Neural progenitor cell (in vitro differentiated cells): ENCODE measurements around the gene XPNPEP3. TPM values are rescaled to one million over a fixed set of nuclear protein-coding genes. Genes with fewer than 3 reads are reported as not detected.

Experiments used
- DNase-seq: peaks from one replicate; pipeline ENCODE4 v3.0.0-alpha.2; 2016; ENCODE audit warnings: low spot score
- H2AFZ ChIP-seq: fragments of 200-600 bp; sonication (generic); replicated peaks from 2 replicates; pipeline ENCODE4 v1.6.1; 2016; ENCODE audit warnings: antibody characterized with exemption
- H3F3A ChIP-seq: fragments of 200-600 bp; sonication (generic); 2 replicates; pipeline ENCODE4 v1.6.1; 2016; ENCODE audit warnings: antibody characterized with exemption, low read depth
- H3K27ac ChIP-seq: fragments of 200-600 bp; sonication (generic); 2 replicates; pipeline ENCODE4 v1.5.1; 2016; ENCODE audit warnings: mild to moderate bottlenecking
- H3K27me3 ChIP-seq: fragments of 200-600 bp; sonication (generic); 2 replicates; pipeline ENCODE4 v1.6.1; 2016; ENCODE audit warnings: mild to moderate bottlenecking, moderate library complexity
- H3K36me3 ChIP-seq: fragments of 200-600 bp; sonication (generic); 2 replicates; pipeline ENCODE4 v1.5.1; 2016
- H3K4me1 ChIP-seq: fragments of 200-600 bp; sonication (generic); 2 replicates; pipeline ENCODE4 v1.6.1; 2016; ENCODE audit warnings: mixed run types
- H3K4me2 ChIP-seq: fragments of 200-600 bp; sonication (generic); 2 replicates; pipeline ENCODE4 v1.6.1; 2016
- H3K4me3 ChIP-seq: fragments of 200-600 bp; sonication (generic); 2 replicates; pipeline ENCODE4 v1.5.1; 2016
- H3K79me2 ChIP-seq: fragments of 200-600 bp; sonication (generic); 2 replicates; pipeline ENCODE4 v1.6.1; 2016; ENCODE audit warnings: low read depth
- H3K9ac ChIP-seq: fragments of 200-600 bp; sonication (generic); 2 replicates; pipeline ENCODE4 v1.6.1; 2016
- H3K9me3 ChIP-seq: fragments of 200-600 bp; sonication (generic); 2 replicates; pipeline ENCODE4 v1.5.1; 2016; ENCODE audit warnings: low read depth
- H4K20me1 ChIP-seq: fragments of 200-600 bp; sonication (generic); 2 replicates; pipeline ENCODE4 v1.6.1; 2016; ENCODE audit warnings: low read depth
- H3K27ac Mint-ChIP-seq: 3 replicates; pipeline ENCODE4 v1.8.0; 2021; ENCODE audit warnings: mixed read lengths
- H3K27me3 Mint-ChIP-seq: 2 replicates; pipeline ENCODE4 v1.8.0; 2022; ENCODE audit warnings: low read depth, mild to moderate bottlenecking, inconsistent platforms, moderate library complexity, mixed read lengths; ENCODE audit not compliant: insufficient read depth
- H3K36me3 Mint-ChIP-seq: 3 replicates; pipeline ENCODE4 v1.8.0; 2021; ENCODE audit warnings: mixed read lengths
- H3K4me1 Mint-ChIP-seq: 3 replicates; pipeline ENCODE4 v1.8.0; 2021; ENCODE audit warnings: mixed read lengths
- H3K4me3 Mint-ChIP-seq: 3 replicates; pipeline ENCODE4 v1.8.0; 2021; ENCODE audit warnings: mild to moderate bottlenecking, moderate library complexity, mixed read lengths
- H3K9me3 Mint-ChIP-seq: 3 replicates; pipeline ENCODE4 v1.8.0; 2020; ENCODE audit warnings: mixed read lengths
- EZH2 ChIP-seq: fragments of 200-600 bp; sonication (generic); IDR thresholded peaks from 2 replicates; pipeline ENCODE4 v1.6.1; 2017; ENCODE audit warnings: antibody characterized with exemption, mild to moderate bottlenecking, moderate library complexity
- EZH2phosphoT487 ChIP-seq: fragments of 200-600 bp; sonication (generic); IDR thresholded peaks from 2 replicates; pipeline ENCODE4 v1.6.1; 2017; ENCODE audit warnings: antibody characterized with exemption
- total RNA-seq: library from RNA; depleted of rRNA; stranded (reverse); fragments of >200 nt; gene quantifications from 2 replicates; pipeline ENCODE4 v1.2.3, GENCODE V29; 2015; ENCODE audit warnings: low replicate concordance
- TF ChIP-seq, protein P1 (sequence below): fragments of 200-600 bp; sonication (generic); IDR thresholded peaks from 2 replicates; pipeline ENCODE4 v1.5.1; 2017; ENCODE audit warnings: antibody characterized with exemption, mild to moderate bottlenecking

Gene XPNPEP3
- total RNA-seq, result 18.0 and 21.4 TPM in 2 replicates

DNA sequence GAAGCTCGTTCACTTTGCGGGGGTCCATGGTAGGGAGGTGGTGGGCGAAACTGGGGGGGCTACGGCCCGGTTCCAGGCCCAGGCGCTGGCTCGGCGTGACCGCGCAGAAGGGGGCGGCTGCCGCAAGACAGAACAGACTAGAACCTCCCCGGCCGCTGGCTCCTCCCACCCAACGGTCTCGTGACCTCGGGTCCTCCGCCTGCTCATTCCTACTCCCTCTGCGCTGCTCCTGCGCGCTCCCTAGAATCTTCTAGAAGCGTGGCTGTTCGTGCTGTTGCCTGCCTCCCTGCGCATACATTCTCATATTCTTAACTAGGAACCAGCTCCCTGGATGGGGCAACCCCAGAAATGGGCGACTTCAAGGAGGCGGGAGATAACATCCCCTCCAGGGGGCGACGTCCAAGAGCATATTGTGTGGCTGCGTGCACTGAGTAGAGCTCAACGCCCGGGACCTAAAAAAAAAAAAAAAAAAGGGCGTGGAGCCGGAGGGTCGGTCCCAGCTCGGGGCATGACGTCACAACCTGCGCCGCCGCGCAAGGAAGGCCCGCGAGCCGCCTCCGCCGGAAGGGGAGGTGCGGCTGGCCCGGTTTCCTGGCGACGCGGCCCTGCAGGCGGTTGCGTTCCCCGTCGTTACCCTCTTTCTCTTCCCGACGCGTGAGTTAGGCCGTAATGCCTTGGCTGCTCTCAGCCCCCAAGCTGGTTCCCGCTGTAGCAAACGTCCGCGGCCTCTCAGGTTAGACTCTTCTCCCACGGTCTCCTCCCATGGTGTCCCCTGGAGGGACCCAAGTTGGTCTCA lies at the start of gene XPNPEP3, which contains the start of gene ST13:
Gene XPNPEP3 (plus strand): TSS at position 636 of the 796 bp plus-strand sequence. CDS start 34 bp downstream, at position 670.
Gene ST13 (minus strand): TSS at position 127 of the 796 bp plus-strand sequence. CDS start 99 bp downstream, at position 28.
- peak within 1 kb of the TSS; percentile 99 for H3K4me3 Mint-ChIP-seq
- H3K27me3 Mint-ChIP-seq, result no peaks in the 10 kb centered on the region
- Histone ChIP-seq H2AFZ (peak within 1 kb of the TSS; percentile 86), H3K36me3 (no peaks in the 10 kb centered on the region), H3K79me2 (peaks cover 95% of the 10 kb centered on the region), H4K20me1 (peaks cover 40% of the 10 kb centered on the region), H3K27ac (peak within 1 kb of the TSS; percentile 98), H3K4me1 (peaks cover 33% of the 10 kb centered on the region), H3K9me3 (no peaks in the 10 kb centered on the region), H3F3A (peaks cover 6% of the 10 kb centered on the region), H3K9ac (peak within 1 kb of the TSS; percentile 97), H3K4me3 (peak within 1 kb of the TSS; percentile 89), H3K27me3 (no peaks in the 10 kb centered on the region), H3K4me2 (peak within 1 kb of the TSS; percentile 96)
- TF ChIP-seq EZH2phosphoT487, result no peak
- TF ChIP-seq EZH2, result no peak
- TF ChIP-seq, protein P1, sequence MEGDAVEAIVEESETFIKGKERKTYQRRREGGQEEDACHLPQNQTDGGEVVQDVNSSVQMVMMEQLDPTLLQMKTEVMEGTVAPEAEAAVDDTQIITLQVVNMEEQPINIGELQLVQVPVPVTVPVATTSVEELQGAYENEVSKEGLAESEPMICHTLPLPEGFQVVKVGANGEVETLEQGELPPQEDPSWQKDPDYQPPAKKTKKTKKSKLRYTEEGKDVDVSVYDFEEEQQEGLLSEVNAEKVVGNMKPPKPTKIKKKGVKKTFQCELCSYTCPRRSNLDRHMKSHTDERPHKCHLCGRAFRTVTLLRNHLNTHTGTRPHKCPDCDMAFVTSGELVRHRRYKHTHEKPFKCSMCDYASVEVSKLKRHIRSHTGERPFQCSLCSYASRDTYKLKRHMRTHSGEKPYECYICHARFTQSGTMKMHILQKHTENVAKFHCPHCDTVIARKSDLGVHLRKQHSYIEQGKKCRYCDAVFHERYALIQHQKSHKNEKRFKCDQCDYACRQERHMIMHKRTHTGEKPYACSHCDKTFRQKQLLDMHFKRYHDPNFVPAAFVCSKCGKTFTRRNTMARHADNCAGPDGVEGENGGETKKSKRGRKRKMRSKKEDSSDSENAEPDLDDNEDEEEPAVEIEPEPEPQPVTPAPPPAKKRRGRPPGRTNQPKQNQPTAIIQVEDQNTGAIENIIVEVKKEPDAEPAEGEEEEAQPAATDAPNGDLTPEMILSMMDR, result peak; percentile 48
- no peaks in the 10 kb centered on the region for H3K9me3 Mint-ChIP-seq
- peaks cover 5% of the 10 kb centered on the region for H3K36me3 Mint-ChIP-seq
- H3K4me1 Mint-ChIP-seq, result peaks cover 42% of the 10 kb centered on the region
- peak within 1 kb of the TSS; percentile 100 for H3K27ac Mint-ChIP-seq
- peak; percentile 98 for DNase-seq

DNA sequence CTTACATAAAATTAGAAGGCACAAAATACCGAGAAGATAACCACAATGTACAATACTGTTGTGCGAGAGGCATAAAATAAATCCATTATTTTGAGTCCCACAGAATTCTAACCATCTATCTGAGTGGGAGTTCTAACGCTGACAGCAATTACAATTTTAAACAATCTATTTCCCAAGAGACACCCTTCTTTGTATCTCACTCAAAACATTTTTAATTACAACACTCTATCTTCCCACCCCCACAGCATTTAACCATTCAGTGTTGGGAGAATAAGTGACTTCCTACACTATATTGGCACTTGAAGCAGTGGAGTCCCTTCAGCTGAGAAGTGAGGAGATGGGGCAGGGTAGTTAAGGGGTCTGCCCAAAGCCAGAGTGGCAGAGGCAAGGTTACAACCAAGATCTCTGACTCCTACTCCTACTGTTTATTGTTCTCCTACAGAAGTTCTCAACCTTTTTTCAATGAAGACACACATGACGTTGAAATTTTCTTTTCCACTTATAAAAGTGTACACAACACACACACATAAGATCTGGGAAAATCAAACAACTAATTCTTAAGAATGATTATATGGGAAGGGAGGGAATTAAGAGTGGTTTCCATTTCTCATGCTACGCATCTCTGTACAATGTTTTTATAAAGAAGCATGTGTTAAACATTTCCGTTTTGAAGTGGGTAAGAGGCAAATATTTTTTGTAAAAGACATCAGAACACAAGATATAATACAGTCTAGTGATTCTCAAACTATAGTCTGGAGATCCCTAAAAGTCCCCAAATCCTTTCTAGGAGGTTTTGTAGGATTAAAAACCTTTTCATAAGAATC lies 48.7 kb upstream of the XPNPEP3 start:
- H3K4me2 ChIP-seq, result no peak overlapping the region
- DNase-seq, result no peak
- H3K27me3 Mint-ChIP-seq, result peaks cover 6% of the 10 kb centered on the region
- no peak overlapping the region for H3K27ac ChIP-seq
- no peaks in the 10 kb centered on the region for H3K9me3 Mint-ChIP-seq
- H3K4me1 ChIP-seq, result peaks cover 7% of the 10 kb centered on the region
- H3K4me3 ChIP-seq, result no peak overlapping the region
- no peaks in the 10 kb centered on the region for H3K4me1 Mint-ChIP-seq
- H3K79me2 ChIP-seq, result peaks cover 71% of the 10 kb centered on the region
- H2AFZ ChIP-seq, result no peak overlapping the region
- no peaks in the 10 kb centered on the region for H3K36me3 ChIP-seq
- peaks cover 4% of the 10 kb centered on the region for H3F3A ChIP-seq
- no peaks in the 10 kb centered on the region for H3K27me3 ChIP-seq
- no peak overlapping the region for H3K9ac ChIP-seq
- peaks cover 10% of the 10 kb centered on the region for H3K36me3 Mint-ChIP-seq
- H3K27ac Mint-ChIP-seq, result no peak overlapping the region
- H3K4me3 Mint-ChIP-seq, result no peak overlapping the region
- peaks cover 11% of the 10 kb centered on the region for H4K20me1 ChIP-seq
- H3K9me3 ChIP-seq, result no peaks in the 10 kb centered on the region
- TF ChIP-seq EZH2, result no peak
- TF ChIP-seq EZH2phosphoT487, result no peak
- TF ChIP-seq, protein P1, result no peak

DNA sequence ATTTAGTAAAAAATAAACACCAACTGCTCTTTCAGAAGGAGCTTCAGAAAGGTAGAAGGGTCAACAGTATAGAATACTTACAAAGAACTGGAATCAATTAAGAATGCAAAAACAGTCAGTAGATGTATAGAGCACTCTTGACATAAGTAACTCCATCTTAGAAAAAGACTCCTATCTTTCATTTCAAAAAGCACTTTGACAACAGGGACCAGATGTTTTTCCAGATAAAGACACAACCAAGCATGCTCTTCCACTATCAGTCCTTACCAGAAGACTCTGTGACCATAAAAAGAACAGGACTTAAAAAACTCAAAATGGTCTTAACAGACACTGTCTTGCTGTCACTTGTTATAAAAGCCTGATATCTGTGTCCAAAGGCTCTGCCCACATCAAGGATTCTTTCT lies 43.0 kb upstream of the XPNPEP3 start:
- Histone ChIP-seq H3K79me2 (peaks cover 87% of the 10 kb centered on the region), H2AFZ (no peak overlapping the region), H3K27ac (no peak overlapping the region), H3K36me3 (no peaks in the 10 kb centered on the region), H3F3A (no peaks in the 10 kb centered on the region), H3K4me1 (peaks cover 8% of the 10 kb centered on the region), H3K4me3 (no peak overlapping the region), H3K4me2 (no peak overlapping the region), H4K20me1 (peaks cover 4% of the 10 kb centered on the region), H3K9ac (no peak overlapping the region), H3K9me3 (no peaks in the 10 kb centered on the region), H3K27me3 (no peaks in the 10 kb centered on the region)
- Mint-ChIP-seq H3K27me3 (no peaks in the 10 kb centered on the region), H3K36me3 (peaks cover 19% of the 10 kb centered on the region), H3K9me3 (no peaks in the 10 kb centered on the region), H3K4me3 (no peak overlapping the region), H3K4me1 (peaks cover 18% of the 10 kb centered on the region), H3K27ac (no peak overlapping the region)
- no peak for DNase-seq
- TF ChIP-seq EZH2phosphoT487, result no peak
